Esophagus muscularis mucosa (tissue), 4 donors: ENCODE measurements around the gene TC2N. TPM values are rescaled to one million over a fixed set of nuclear protein-coding genes. Genes with fewer than 3 reads are reported as not detected.

Experiments used
- DNase-seq: peaks from one replicate; pipeline ENCODE4 v3.0.0-alpha.2; 2017; ENCODE audit errors: extremely low spot score
- H3K27ac ChIP-seq, 4 donors: fragments of 200-600 bp; sonication (generic); replicated peaks in 1 of 4; 1 replicate in 3 of 4; 2 replicates in 1 of 4; pipeline ENCODE4 v1.5.1; 2016 to 2019; ENCODE audit warnings: mild to moderate bottlenecking in 1 of 4
- H3K27me3 ChIP-seq, 4 donors: fragments of 200-600 bp; sonication (generic); one replicate each; pipeline versions ENCODE4 v1.5.1 to v1.6.0; 2016 to 2019
- H3K36me3 ChIP-seq, 4 donors: fragments of 200-600 bp; sonication (generic); one replicate each; pipeline ENCODE4 v1.5.1; 2016 to 2019
- H3K4me1 ChIP-seq, 4 donors: fragments of 200-600 bp; sonication (generic); one replicate each; pipeline ENCODE4 v1.5.1; 2016 to 2019
- H3K4me3 ChIP-seq, 4 donors: fragments of 200-600 bp; sonication (generic); 1 replicate in 2 of 4; 2 replicates in 2 of 4; pipeline ENCODE4 v1.5.1; 2016 to 2019; ENCODE audit warnings: mild to moderate bottlenecking in 4 of 4, moderate library complexity in 1 of 4
- H3K9me3 ChIP-seq, 4 donors: fragments of 200-600 bp; sonication (generic); 1 replicate in 3 of 4; 2 replicates in 1 of 4; pipeline ENCODE4 v1.5.1; 2016 to 2019
- CTCF ChIP-seq, 3 experiments: fragments of 200-600 bp in 2 of 3; fragments of 450-650 bp in 1 of 3; sonication (generic) in 2 of 3; IDR thresholded peaks; one replicate each; pipeline ENCODE4 v1.5.1; 2017 to 2019; ENCODE audit warnings: antibody characterized with exemption in 3 of 3, mild to moderate bottlenecking in 2 of 3, moderate library complexity in 1 of 3
- EP300 ChIP-seq: sonication (generic); formaldehyde crosslinking; IDR thresholded peaks from one replicate; pipeline ENCODE4 v1.6.1; 2017; ENCODE audit warnings: antibody characterized with exemption
- POLR2A ChIP-seq: fragments of 450-650 bp; IDR thresholded peaks from one replicate; pipeline ENCODE4 v1.6.1; 2017; ENCODE audit warnings: antibody characterized with exemption, moderate library complexity, mild to moderate bottlenecking, low read depth
- POLR2AphosphoS5 ChIP-seq, 2 donors: sonication (generic); formaldehyde crosslinking; IDR thresholded peaks; one replicate each; pipeline ENCODE4 v1.6.1; 2017; ENCODE audit warnings: antibody characterized with exemption in 2 of 2
- WGBS: methylation state at CpG from one replicate; pipeline ENCODE4 v1.1.5; 2018; 5-methylcytosine and 5-hydroxymethylcytosine counted together
- intact Hi-C: fragments of 100-400 bp; cut with DNase I; formaldehyde crosslinking; loops from one replicate; pipeline ENCODE4 v1.15.1; 2023
- total RNA-seq, 4 donors: library from RNA; depleted of rRNA; stranded (reverse); fragments of >200 nt; gene quantifications; one replicate each; pipeline versions ENCODE4 v1.1.0 to v1.2.1, GENCODE V29; 2016

The TC2N gene
- total RNA-seq, 4 donors from 2014 or later, result 17.8 to 27.8 (median 23.7) TPM

- H3K9me3 ChIP-seq, result peaks cover 0 to 5% (median 0%) of the 10 kb centered on the region in 4 donors
- 47% methylated on average over 3 of the region's 3 CpGs for WGBS
- intact Hi-C loops, result loop anchor here (10.0 kb wide), 1 partner anchor 164 kb away; no protein-coding TSS in a partner anchor
- TF ChIP-seq POLR2A (no peak), POLR2AphosphoS5 (IDR thresholded peaks at IDR 0.05) (no peak), CTCF (IDR thresholded peaks at IDR 0.05) (no peak), EP300 (no peak)
- H3K36me3 ChIP-seq, result no peaks in the 10 kb centered on the region
- no peak overlapping the region for H3K27ac ChIP-seq
- peaks cover 0 to 3% (median 1%) of the 10 kb centered on the region in 4 donors for H3K27me3 ChIP-seq
- no peak overlapping the region for H3K4me3 ChIP-seq
- peaks cover 0 to 6% (median under 1%) of the 10 kb centered on the region in 4 donors for H3K4me1 ChIP-seq
- no peak for DNase-seq
Measured at GRCh38 chr14:91830777-91831176, 36.6 kb downstream of the TC2N start.

- H3K9me3 ChIP-seq, result peaks cover 0 to 5% (median 0%) of the 10 kb centered on the region in 4 donors
- intact Hi-C loops, result no loop called here
- peaks cover 0 to 4% (median 0%) of the 10 kb centered on the region in 4 donors for H3K4me1 ChIP-seq
- DNase-seq, result no peak
- no peak overlapping the region for H3K27ac ChIP-seq
- H3K4me3 ChIP-seq, result no peak overlapping the region
- no peaks in the 10 kb centered on the region for H3K27me3 ChIP-seq
- no peak for TF ChIP-seq POLR2A
- TF ChIP-seq EP300, result no peak
- TF ChIP-seq CTCF (IDR thresholded peaks at IDR 0.05), result no peak
- TF ChIP-seq POLR2AphosphoS5 (IDR thresholded peaks at IDR 0.05), result no peak
- WGBS, result 59% methylated on average over 2 of the region's 2 CpGs
- H3K36me3 ChIP-seq, result no peaks in the 10 kb centered on the region
Measured at GRCh38 chr14:91829511-91829910, 37.8 kb downstream of the TC2N start.

GRCh38 chr14:91827746-91828145 is 39.6 kb downstream of the TC2N start:
- WGBS, result 83% methylated on average over 1 of the region's 1 CpG
- H3K27ac ChIP-seq, result no peak overlapping the region
- H3K36me3 ChIP-seq, result no peaks in the 10 kb centered on the region
- no peak overlapping the region for H3K4me3 ChIP-seq
- intact Hi-C loops, result no loop called here
- TF ChIP-seq EP300, result no peak
- no peak for TF ChIP-seq POLR2A
- TF ChIP-seq POLR2AphosphoS5 (IDR thresholded peaks at IDR 0.05), result no peak
- no peak for TF ChIP-seq CTCF (IDR thresholded peaks at IDR 0.05)
- H3K27me3 ChIP-seq, result no peaks in the 10 kb centered on the region
- peaks cover 0 to 4% (median 0%) of the 10 kb centered on the region in 4 donors for H3K4me1 ChIP-seq
- DNase-seq, result no peak
- peaks cover 0 to 5% (median 0%) of the 10 kb centered on the region in 4 donors for H3K9me3 ChIP-seq

GRCh38 chr14:91817566-91818325 is 49.6 kb downstream of the TC2N start:
- no peak overlapping the region for H3K4me3 ChIP-seq
- H3K4me1 ChIP-seq, result no peaks in the 10 kb centered on the region
- 84% methylated on average over 3 of the region's 3 CpGs for WGBS
- no peak for TF ChIP-seq EP300
- no peak for TF ChIP-seq CTCF (IDR thresholded peaks at IDR 0.05)
- no peak for TF ChIP-seq POLR2A
- no peak for TF ChIP-seq POLR2AphosphoS5 (IDR thresholded peaks at IDR 0.05)
- no peak for DNase-seq
- no peaks in the 10 kb centered on the region for H3K27me3 ChIP-seq
- peaks cover 0 to 14% (median 5%) of the 10 kb centered on the region in 4 donors for H3K9me3 ChIP-seq
- H3K27ac ChIP-seq, result no peak overlapping the region
- no peaks in the 10 kb centered on the region for H3K36me3 ChIP-seq
- intact Hi-C loops, result no loop called here
